ENCODE measurements around the gene SMYD3.

- TF ChIP-seq FOXM1 (IDR thresholded peaks at IDR 0.05; ENCODE audit: borderline replicate concordance) (no peak), BHLHE40 (IDR thresholded peaks at IDR 0.05; ENCODE audit: borderline replicate concordance) (no peak), ZNF384 (IDR thresholded peaks at IDR 0.05) (no peak), SP1 (IDR thresholded peaks at IDR 0.05) (no peak), CTBP1 (IDR thresholded peaks at IDR 0.05; ENCODE audit: borderline replicate concordance) (no peak), TARDBP (IDR thresholded peaks at IDR 0.05) (no peak), SUZ12 (IDR thresholded peaks at IDR 0.05) (no peak), PKNOX1 (IDR thresholded peaks at IDR 0.05) (no peak), HDGF (IDR thresholded peaks at IDR 0.05; ENCODE audit: borderline replicate concordance) (no peak), ELF4 (IDR thresholded peaks at IDR 0.05) (no peak), FOXK2 (IDR thresholded peaks at IDR 0.05) (no peak), FOXA1 (IDR thresholded peaks at IDR 0.05) (no peak)
Measured at GRCh38 chr1:245715970-245716369, 791.1 kb downstream of the SMYD3 start.

Measured in HEK293T (cell line).